D721Med (cell line): ENCODE measurements around the gene PLPPR5.

Experiments
- DNase-seq: peaks from one replicate; pipeline ENCODE4 v3.0.0; 2011; ENCODE audit warnings: low spot score; ENCODE audit not compliant: insufficient read length
- FAIRE-seq: peaks from 2 replicates; lab custom pipeline; 2011; peaks lifted over from hg19 to GRCh38; lab: Jason Lieb, UNC
- TF ChIP-seq, protein P1 (sequence below): IDR thresholded peaks from 2 replicates; pipeline ENCODE4 v1.5.1; 2012; ENCODE audit warnings: mild to moderate bottlenecking, control low read depth; ENCODE audit not compliant: insufficient read depth; ENCODE audit errors: missing control alignments

Gene PLPPR5

DNA sequence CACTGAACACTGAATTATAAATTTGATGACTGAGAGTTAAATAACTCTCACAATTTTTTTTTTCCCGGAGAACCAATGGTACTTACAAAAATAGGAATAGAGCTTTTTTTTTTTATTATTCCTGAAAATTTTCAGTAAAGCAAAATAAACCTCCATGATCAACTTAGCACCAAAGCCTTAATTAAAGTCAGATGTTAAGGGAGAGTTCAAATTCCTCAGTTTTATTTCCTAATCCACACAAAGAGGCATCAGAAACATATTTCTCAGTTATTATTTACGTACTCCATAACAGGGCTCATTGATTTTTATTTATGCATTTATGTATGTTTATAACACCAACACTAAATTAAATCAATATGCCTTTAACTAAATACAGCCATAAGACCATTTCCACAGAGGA is 55.5 kb downstream of the PLPPR5 start:
- DNase-seq (no peak), FAIRE-seq (no peak)
- TF ChIP-seq, protein P1, sequence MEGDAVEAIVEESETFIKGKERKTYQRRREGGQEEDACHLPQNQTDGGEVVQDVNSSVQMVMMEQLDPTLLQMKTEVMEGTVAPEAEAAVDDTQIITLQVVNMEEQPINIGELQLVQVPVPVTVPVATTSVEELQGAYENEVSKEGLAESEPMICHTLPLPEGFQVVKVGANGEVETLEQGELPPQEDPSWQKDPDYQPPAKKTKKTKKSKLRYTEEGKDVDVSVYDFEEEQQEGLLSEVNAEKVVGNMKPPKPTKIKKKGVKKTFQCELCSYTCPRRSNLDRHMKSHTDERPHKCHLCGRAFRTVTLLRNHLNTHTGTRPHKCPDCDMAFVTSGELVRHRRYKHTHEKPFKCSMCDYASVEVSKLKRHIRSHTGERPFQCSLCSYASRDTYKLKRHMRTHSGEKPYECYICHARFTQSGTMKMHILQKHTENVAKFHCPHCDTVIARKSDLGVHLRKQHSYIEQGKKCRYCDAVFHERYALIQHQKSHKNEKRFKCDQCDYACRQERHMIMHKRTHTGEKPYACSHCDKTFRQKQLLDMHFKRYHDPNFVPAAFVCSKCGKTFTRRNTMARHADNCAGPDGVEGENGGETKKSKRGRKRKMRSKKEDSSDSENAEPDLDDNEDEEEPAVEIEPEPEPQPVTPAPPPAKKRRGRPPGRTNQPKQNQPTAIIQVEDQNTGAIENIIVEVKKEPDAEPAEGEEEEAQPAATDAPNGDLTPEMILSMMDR: no peak

DNA sequence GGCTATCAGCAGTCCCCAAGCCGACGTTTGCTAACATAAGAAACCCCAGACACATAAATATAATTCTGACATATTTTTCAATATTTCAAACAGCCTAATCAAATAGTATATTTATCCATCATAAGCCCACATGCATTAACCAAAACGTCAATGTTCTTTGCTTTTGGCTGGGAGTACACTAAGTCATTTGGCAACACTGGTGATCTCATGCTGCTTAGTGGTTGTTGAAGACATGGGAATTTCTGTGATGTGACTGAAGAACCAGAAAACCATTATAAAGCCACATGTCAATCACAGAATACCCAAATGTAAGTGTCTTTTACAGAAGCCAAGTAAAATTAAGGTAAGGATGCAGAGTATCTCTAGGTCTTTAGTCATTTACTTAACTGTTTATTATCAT is 57.6 kb downstream of the PLPPR5 start:
- TF ChIP-seq, protein P1: no peak
- DNase-seq (no peak), FAIRE-seq (peak; percentile 32)

DNA sequence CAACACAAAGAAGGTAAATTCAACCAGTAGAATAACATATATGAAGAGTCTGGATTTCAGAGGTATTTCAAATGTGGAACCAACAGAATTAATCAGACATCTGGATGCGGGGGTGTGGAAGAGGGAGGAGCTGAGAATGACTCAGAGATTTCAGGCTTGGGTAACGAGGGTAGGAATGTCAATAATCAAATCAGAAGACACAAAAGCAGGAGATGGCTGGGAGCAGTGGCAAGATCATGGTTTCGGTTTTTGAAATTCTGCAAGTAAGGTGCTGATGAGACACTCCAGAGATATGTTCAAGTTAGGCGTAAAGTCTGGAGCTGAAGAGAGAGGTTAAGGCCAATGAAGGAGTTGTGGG is 64.0 kb downstream of the PLPPR5 start:
- FAIRE-seq (no peak), DNase-seq (no peak)
- TF ChIP-seq, protein P1: no peak

DNA sequence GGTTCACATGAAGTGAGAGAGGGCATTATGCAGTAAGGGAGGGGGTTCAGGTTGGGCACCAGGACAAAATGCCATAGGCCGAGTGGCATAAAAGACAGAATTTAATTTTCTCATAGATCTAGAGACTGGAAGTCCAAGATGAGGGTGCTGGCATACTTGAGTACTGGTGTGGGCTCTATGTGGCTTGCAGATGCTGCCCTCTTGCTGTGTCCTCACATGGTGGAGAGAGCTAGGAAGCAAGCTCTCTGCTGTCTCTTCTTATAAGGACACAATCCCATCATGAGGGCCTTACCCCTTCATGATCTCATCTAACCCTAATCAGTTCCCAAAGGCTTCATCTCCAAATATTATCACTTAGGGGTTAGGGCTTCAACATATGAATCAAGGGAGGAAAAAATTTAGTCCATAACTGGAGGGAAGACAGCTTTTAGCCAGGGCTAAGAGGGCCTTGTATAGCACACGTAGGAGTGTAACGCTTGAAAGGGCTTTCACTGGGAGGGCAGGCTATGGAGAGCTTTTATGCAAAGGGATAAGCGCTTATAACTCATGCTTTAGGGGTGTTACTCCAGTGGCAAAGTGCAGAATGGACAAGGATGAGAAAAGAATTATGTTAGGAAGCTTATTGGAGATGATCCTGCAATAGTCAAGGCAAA is 64.5 kb downstream of the PLPPR5 start:
- DNase-seq (no peak), FAIRE-seq (no peak)

DNA sequence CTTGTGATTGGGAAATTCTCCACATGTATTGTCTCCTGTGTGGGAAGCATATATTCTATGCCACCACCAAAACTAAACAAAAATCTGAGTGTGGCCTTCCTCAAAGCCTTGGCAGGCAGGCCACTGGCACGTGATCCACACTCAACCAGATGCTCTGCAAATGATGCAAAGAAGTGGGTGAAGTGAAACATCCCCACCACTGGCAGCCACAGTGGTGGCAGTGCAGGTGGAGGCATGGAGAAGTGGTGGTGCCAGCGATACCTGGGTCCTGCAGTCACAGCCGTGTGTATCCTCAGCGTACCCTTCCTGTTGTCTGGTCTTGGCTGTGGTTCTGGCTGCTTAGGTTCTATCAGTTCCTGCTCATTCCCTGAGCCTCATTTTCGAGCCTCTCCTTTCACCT is 65.2 kb downstream of the PLPPR5 start:
- TF ChIP-seq, protein P1: no peak
- FAIRE-seq: no peak
- no peak for DNase-seq

More for the DNA sequence above, 64.5 kb downstream of the PLPPR5 start:
- TF ChIP-seq, protein P1: no peak

DNA sequence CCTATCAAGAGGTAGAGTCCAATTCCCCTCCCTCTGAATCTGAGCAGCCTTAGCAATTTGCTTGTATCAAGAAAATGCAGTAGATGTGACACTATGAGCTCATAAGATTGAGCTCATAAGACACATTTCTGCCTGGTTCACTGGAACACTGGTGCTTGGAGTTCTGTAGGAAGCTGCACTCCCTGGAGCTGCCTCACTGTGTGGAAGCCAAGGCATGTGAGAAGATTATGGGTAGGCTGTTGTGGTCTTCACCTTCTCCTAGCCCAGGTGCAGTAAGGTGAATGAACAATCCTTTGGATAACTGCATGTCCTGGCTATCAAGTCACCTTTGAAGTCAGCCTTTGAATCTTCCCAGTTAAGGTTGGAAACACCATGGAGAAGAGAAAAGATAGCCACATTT is 67.3 kb downstream of the PLPPR5 start:
- FAIRE-seq (no peak), DNase-seq (no peak)
- TF ChIP-seq, protein P1: no peak

DNA sequence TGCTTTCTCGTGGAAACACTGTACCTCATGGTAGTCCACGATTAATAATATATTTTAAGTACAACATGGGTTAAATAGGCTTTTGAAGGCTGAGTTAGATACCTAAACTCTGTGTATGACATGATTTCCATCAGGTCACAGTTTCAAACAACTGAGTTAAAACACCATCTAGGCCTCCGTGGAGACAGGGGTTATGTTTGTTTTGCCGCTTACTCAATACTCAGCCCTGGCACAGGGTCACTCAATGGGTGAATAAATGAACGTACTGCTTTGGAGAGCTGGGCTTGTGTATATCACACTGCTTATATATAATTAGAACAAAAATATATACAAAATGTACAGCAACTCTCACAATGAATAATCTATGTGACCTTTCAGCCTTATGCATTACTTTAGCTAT is 72.5 kb downstream of the PLPPR5 start:
- TF ChIP-seq, protein P1: no peak
- FAIRE-seq (no peak), DNase-seq (no peak)
